HG03066 (cell line): ENCODE measurements around the gene INSYN2A.

ENCODE experiments used
- ATAC-seq: cut with Tn5 transposase; IDR thresholded peaks from one replicate; pipeline ENCODE4 v1.9.1; 2021; ENCODE audit warnings: low read depth; ENCODE audit not compliant: unreplicated experiment

The INSYN2A gene

DNA sequence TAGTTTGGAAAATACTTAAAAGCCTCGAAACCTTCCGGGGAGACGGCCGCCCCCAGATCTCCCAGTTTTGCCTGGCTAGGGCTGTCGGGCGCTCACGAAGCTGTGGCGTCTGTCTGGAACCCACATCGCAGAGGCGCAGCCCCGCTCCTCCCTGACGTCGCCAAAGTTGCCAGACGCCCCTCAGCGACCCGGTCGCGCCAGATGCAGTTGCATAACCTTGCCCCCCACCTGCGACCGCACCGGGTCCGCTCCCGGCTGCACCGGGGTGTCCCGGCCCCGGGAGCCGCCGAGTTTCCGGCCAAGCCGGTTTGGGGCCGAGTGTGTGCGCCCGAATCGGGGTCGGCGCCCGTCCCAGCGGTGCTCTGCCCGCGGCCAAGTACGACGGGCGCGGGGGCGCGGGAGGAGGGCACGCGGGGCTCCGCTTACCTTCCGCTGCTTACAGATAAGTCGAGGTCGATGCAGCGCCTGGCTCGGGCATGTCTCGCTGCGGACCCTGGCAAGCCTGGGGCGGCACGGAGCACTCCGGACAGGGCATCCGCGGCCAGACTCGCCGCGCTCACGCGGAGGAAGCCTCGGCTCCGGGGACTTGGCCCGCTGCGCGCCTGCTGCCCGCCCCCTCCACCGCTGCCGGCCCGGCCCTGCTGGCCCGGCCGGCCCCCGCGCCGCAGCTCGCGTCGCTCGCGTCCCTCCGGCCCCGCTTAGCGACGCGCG lies 665 bp downstream of the INSYN2A start:
- ATAC-seq, result no peak

DNA sequence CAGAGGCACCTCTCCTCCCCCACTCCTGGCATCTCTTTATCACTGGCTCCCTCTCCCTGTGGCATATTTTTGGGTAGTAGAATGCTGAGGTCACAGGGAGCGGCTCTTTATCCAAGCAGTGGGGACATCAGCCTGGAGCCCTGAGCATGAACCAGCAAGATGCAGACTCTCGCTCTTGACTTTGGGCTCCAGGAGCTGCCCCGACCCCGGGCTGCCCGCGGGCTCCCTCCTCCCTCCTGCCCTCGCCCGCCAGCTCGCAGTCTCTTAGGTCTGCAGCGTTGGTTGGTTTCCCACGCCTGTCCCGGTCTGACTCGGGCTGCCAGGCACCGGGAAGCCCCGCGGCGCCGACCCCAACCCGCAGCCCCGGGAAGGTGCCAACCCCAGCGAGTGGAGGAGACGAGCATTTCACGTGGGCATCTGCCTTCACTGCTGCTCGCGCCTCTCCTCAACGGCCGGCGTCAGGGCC lies 1.3 kb downstream of the INSYN2A start:
- no peak for ATAC-seq

DNA sequence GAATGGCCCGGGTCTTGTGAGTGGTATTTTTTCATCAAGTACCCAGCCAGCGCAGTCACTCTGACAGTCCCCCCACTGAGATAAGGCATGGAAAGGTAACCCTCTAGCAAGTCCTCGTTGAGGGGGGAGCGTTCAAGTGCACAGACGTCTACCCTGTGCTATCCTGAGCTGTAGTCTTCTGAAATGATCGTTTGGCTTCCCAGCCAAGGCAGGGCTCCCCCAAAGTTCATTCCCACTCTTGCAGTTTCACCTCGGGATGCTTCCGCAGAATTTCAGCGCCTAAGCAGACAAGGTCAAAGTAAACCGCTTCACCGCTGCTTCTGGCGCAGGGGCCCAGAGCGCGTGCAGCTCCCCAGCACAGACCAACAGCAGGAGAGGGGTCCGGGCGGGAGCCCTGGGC lies 1.8 kb downstream of the INSYN2A start:
- ATAC-seq, result no peak

DNA sequence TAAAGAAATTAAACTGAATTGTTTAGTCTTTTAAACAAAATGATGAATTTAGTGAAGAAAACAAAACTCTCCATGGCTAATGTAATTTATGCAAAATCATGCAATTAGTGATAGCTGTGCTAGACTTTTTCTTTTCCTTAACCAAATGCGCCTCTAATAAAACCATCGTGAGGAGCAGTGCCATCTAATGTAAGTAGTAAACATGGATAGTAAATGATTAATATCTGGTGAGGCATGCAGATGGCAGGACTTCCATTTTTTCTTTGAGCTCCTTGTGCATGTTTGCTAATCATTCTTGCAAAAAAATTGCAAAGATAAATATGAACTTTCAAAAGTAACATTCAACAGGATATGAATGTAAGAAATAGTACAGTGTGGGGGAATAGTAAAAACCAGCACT lies 2.3 kb downstream of the INSYN2A start:
- no peak for ATAC-seq

DNA sequence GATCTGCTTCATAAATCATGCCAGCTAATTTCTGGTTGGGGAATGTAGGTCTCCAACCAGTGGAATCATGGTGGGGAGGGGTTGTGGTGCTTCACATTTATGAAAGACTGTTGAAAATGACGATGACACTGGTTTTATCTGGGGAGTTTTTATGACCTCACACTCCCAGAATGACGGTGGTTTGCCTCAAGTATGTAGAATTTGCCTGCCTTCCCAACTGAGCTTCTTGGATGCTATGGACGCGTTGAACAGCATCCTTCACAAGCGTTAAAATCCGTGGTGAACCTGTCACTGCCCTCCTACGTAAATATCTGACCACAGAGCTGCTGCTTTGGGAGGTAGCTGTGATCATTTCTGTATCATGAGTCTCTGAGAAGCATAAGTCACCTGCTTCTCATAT lies 3.3 kb downstream of the INSYN2A start:
- no peak for ATAC-seq

DNA sequence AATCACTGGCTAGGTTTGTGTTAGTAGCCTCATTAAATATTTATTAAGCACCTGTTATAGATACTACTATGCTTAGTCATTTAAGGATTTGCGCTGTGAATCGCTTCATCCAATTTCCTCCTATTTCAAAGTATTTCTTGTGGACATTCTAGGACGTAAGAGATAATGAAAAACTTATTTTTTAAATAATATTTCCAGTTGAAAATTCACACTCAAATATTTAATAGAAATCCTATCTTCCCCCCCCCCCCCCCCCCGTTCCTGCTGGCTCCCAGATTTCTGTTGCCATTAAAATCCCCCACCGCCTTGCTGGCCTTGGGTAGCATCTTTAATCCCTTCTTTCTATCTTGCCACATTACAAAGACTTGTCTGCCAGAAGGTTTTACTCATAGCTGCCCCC lies 6.0 kb downstream of the INSYN2A start:
- no peak for ATAC-seq

DNA sequence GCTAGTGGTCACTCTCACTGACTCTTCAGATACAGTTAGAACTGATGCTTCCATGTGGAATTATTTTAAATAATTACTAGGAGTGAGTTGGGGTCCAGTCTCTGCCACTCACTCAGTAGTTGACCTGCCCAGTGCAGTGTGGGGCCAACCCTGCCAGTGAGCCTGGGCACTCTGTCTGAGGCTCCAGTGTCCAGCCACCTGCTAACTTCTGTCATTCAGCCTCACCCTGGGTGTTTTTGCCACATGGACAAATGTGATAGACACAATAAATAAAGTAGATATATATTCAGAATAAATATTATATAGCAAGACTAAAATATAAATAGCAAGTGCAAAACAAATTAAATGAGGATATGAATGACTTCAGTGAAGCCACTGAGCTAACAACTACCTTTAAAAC lies 7.2 kb downstream of the INSYN2A start:
- no peak for ATAC-seq

DNA sequence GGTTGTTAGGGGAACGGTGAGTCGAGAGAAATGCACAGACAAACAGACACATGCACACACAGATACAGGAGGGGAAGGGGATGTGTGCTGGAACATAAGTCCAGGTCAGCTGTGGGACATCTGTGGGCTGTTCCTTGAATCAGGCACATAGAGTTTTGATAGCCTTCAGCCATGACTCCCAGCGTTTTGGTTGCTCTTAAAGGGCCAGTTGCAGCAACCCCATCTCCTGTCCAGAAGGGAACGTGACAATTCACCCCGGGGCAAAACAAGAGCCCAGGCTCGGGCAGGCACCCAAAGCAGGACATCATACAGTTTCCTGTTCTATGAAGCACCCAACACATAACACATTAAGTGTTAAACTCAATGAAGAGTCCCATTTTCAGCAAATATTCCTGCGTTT lies 9.6 kb downstream of the INSYN2A start:
- ATAC-seq, result no peak

DNA sequence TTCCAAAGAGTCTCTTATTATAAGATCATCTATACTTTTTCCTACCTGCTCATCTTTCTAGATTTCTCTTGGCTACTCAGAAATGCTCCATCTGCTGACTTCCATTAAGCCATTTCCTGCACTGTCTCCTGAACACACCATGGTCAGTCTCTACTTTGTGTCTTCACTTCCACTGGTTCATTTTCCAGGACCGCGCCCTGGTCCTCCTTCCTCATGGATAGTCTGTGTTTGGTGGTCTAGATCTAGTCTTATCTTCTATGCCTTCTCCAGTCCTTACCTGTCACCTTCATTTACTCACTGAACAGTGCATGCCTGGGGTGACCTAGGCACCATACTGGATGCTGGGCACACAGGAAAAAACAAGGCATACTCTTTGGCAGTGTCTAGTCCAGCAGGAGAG lies 11.8 kb downstream of the INSYN2A start:
- no peak for ATAC-seq

DNA sequence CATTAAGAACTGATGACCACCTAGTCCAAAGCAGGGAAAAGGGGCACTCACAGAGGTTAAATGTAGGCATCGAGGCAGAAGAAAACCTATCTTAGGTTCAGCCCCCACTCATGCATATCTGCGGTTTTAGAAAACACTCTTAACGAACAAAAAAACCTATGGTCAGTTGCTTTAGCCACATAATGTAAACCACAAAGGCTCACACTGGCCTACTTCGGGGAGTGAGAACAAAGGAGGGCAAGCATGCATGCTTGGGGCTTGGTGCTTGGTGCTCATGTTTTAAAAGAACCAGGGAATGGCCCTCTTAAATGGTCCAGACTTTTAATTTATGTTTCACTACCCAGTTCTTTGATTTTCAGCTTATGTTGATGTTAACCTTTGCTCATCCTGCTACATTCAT lies 14.2 kb downstream of the INSYN2A start:
- no peak for ATAC-seq

DNA sequence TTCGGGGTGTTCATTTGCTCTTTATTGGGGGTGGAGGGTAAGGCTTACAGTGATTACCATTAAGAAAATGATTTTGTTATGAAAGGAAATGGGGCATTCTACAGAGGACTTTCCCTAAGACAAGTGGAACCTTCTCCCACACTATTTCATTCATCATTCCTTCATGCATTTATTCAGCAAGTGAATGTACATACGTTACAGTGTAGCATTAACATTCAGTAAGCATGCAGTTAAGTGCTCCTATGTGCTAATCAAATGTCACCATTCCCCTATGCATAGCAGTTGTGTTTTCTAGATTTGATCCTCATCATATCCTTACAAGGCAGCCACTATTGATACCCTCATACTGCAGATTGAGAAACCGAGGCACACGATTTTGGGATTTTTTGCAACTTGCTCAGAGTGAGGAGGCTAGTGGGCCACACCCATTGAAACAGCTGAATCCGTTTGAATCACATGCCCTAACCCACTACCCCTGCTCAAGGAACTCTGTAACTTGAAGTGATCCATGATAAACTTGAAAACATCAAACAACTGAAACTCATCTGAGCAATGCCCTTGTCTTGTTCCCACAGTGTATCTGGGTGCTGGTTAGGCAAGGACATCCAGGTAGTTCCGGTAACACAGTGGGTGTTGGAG lies 16.7 kb downstream of the INSYN2A start:
- no peak for ATAC-seq

DNA sequence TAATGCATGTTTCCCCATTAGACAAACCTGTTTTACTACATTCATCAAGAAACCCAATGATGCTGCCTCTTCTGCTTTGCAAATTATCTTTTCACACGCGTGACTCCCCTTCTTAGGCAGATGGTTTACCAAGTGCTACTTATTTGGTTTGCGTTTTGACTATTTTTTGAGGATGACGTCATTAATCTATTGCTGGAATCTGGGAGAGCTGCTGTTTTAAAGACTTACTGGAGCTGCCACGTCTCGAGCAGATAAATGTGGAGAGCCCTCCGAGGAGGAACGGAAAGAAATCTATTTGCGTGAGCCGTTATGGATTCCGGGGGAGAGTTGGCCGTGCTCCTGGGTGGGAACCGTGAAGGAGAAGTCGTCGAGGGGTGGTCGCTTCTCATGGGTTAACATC lies 19.7 kb downstream of the INSYN2A start:
- ATAC-seq, result no peak

DNA sequence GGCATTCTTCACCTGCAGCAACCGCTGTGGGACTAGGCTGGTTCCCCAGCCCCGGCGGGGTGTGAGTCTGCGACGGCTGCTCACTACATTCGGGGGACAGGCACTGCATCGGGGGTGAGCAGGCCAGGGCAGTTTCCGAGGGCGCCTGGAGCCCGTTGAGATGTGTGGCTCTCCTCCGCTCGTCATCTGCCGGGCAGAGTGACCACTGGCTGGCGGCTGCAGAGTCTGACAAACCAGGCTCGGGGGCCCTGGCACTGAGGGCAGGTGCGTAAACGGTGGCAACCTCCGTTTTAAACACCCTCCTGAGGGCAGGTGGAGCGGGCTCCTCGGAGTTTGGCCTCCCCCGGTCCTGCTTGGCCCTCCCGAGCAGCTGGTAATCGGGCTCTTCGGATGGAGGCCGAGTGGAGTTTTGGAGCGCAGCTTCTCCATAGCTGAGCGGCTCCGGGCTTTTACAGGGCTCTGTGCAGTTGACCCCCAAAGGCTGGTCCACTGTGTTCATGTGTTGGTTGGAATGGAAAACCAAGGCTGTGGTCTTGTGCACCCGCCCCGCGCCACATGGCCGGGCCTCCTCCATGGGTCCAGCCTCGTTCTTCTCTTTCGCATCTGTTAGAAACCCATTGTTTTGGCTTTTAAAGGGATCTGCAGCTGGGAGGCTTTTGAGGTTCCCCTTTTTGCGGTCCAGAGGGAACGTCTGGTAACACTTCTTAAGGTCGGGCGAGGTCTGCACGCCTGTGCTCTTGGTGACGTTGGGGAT lies 20.9 kb downstream of the INSYN2A start:
- ATAC-seq, result no peak

DNA sequence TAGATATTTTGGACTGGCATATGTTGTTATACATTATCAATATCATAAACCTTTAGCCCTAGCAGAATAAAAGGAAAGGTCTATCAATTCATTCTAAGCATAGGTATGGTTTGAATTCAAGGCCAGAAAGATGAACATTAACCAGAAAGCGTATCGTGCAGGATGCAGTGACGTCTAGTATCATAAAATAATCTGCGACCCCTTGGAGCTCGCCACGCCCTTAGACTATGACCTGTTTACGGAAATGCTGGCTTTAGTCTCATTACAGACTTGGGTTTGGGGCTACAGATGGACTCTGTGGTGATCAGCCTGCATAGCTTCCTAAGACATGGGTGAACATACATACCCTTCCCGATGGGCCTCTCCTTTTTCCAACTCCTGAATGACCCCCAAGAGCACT lies 21.5 kb downstream of the INSYN2A start:
- no peak for ATAC-seq

DNA sequence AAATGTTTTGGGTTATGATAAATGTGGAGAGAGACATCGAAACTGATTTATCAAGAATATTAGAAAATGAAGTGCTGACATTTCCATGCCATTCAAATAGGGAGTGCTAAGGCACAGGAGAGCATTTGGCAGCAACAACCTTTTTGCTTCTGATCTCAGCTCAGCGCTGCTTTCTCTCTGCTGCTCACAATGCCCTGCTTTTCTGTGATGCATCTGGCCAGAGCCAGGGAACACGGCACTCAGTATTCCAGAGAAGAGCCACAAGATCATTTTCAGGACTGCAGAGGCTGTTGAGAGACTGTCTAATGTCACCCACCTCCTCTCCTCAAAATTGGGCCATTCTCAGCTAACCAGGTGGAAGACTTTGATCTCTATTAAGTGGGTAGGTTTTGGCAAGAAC lies 28.1 kb downstream of the INSYN2A start:
- ATAC-seq, result no peak

DNA sequence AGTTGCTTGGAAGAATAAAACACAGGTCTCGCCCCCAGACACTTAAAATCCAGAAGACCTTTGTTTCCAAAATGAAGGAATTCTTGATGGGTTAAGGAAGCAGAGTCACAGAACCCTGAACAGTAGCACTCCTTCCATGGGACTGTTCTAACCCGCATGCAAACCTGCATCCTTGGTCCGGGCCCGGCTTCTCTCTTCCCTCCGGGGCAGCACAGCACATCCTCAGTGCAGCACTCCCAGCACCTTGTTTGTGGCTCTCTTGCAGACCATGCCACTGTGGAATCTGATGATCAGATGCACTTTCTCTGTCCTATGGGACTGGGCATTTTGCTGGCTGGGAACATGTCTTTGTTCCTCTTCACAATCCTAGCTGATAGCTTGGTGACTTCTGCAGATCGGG lies 33.5 kb downstream of the INSYN2A start:
- ATAC-seq, result no peak

DNA sequence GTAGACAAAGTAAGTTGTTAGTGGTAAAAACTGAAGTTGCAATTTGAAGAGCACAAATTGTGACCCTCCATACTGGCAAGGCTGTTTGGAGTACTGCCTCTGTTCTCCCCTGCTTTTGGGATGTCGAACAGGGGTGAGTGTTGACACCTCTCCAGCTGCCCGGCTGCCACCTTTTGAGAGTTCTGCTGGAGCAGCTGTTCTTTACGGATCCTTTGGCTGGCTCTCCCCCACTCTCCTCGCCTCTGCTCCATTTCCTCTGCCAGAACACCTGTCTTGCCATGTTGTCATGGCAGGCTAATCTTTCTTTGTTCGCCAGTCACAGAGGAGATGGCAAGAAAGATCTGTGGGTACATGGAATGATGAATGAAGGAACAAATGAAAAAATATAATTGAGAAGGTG lies 34.9 kb downstream of the INSYN2A start:
- no peak for ATAC-seq

DNA sequence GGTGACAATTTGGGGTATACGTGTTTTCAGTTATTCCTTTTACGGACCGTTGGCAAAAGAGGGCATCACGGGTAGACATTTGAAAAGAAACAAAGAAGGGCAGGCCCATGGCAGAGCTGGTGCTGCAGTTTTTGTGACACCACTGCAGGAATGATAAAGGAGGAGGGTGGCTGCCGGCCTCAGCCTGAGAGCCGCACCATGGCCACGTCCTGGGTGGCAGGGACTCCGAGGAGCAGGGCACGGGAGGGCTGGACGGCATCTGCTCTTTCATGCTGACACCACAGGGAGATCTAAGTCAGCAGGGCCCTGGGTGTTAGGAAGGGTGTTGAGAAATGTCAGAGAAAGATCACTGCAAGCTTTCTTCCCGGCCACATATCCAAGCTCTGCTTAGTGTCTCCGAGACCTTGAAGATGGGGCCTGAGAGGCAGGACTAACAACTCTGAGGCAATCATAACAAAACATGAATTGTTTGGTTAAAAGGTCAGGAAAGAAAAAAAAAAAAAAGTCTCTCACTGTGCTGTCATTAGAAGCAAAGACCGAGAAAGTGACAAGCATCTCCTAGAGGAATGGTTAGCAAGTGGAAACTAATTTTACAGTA lies 36.6 kb downstream of the INSYN2A start:
- ATAC-seq, result no peak

DNA sequence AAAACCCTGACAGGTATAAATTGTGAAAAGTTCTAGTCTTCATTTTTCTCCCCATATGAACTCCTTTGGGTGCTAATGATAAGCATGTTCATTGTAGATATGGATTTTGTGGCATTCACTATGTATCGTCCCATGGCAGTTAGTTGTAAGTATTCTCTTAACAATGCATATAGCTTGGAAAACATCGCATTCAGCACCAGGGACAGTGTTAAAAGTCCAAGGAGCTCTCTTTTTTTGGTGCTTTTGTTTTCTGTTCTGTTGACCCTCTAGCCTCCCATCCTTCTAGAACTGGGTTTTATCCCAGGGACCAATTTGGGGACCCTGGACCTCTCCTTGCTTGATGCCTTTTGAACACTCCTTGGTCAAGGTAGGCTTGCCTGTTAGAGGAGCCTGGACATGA lies 37.7 kb downstream of the INSYN2A start:
- no peak for ATAC-seq

DNA sequence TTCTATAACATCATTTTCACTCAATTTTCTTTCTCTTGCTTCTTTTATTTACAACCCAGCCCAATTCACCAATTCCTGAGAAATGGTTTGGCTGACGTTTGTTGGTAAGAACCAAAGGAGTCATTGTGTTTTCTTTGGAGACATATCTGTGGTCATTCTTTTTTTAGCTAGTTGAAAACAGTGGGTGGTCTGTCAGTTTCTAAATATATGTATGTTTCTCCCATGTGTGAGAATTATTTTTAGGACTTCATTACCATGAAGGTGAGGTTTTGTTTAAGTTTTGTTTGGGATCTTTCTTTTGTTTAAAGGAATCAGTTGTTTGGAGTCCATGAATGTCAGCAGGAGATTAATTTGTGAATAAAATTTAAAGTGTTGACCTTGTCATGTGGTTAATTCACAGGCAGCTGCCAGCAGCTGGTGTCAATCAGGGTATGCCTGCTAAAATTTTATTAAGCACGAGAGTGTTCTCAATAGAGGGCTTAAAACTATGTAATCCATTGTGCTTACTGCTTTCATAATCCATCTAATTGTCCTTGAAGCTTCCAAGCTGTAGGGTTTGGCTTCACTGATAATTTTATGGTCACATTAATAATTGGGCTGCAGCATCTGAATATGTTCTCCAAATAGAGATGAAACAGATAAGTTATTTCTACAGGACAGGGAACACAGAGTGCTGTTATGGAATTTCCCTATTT lies 38.7 kb downstream of the INSYN2A start:
- no peak for ATAC-seq

DNA sequence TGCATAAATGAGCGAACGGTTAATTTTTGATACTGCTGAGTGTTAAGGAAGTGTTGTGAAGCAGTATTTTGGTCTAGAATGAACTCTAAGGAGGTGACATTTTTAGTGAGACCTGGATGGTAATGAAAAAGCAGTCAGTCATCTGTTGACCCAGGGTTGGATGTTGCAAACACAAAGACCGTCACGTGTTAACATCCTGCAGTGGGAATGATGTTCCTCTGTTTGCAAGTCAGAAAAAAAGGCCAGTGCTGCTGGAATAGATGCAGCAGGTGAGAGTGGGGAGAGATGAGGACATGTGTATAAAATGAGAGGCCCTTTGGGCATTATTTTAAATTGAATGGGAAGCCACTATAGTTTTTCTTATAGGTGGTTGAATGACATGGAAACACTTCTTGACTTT lies 39.3 kb downstream of the INSYN2A start:
- ATAC-seq, result no peak
